OCI-LY7 (cell line): ENCODE data around the gene RIMS3. TPM values are rescaled to one million over a fixed set of nuclear protein-coding genes. Genes with fewer than 3 reads are reported as not detected.

ENCODE experiments used
- BruUV-seq: library from RNA; stranded (reverse); fragments of 400-500 nt; replicated peaks from 2 replicates; lab custom pipeline; 2021; lab: Mats Ljungman, UMichigan
- CTCF ChIA-PET: fragments of 300-600 bp; sonication (Branson Sonifier 250); formaldehyde crosslinking; loops from one replicate; lab custom pipeline; 2022; ENCODE audit warnings: antibody characterized with exemption; ENCODE audit not compliant: unreplicated experiment; lab: Charles Lee
- POLR2A ChIA-PET: fragments of 300-600 bp; sonication (Branson Sonifier 250); formaldehyde crosslinking; loops from one replicate; lab custom pipeline; 2022; ENCODE audit warnings: antibody characterized with exemption; lab: Charles Lee
- DNase-seq: peaks from one replicate; pipeline ENCODE4 v3.0.0-alpha.2; 2015; ENCODE audit warnings: low spot score
- H2AFZ ChIP-seq: fragments of 200-600 bp; sonication (generic), shearing (Covaris generic); 2 replicates; pipeline ENCODE4 v1.6.1; 2014; ENCODE audit warnings: mild to moderate bottlenecking, antibody characterized with exemption, low read length, moderate library complexity
- H3K27ac ChIP-seq: fragments of 200-600 bp; sonication (generic); 2 replicates; pipeline ENCODE4 v1.5.1; 2014; ENCODE audit warnings: mixed run types, low read depth, mild to moderate bottlenecking, moderate library complexity, low read length, inconsistent platforms; ENCODE audit not compliant: poor library complexity, severe bottlenecking
- H3K36me3 ChIP-seq: fragments of 200-600 bp; sonication (generic); 2 replicates; pipeline ENCODE4 v1.6.1; 2014; ENCODE audit warnings: mild to moderate bottlenecking, antibody characterized with exemption, low read length, moderate library complexity, mixed read lengths; ENCODE audit not compliant: insufficient read depth
- H3K4me1 ChIP-seq: fragments of 200-600 bp; sonication (generic); 2 replicates; pipeline ENCODE4 v1.5.1; 2014; ENCODE audit warnings: mild to moderate bottlenecking, low read length; ENCODE audit not compliant: insufficient read depth, poor library complexity, severe bottlenecking
- H3K4me2 ChIP-seq: fragments of 200-600 bp; sonication (generic); 2 replicates; pipeline ENCODE4 v1.6.1; 2014; ENCODE audit warnings: mild to moderate bottlenecking, low read length
- H3K4me3 ChIP-seq: fragments of 200-600 bp; sonication (generic); 2 replicates; pipeline ENCODE4 v1.5.1; 2014; ENCODE audit warnings: mild to moderate bottlenecking, low read depth, low read length; ENCODE audit not compliant: poor library complexity, severe bottlenecking
- H3K79me2 ChIP-seq: fragments of 200-600 bp; sonication (generic); 2 replicates; pipeline ENCODE4 v1.6.1; 2016; ENCODE audit warnings: low read depth, mild to moderate bottlenecking, low read length, moderate library complexity, mixed read lengths; ENCODE audit not compliant: insufficient read depth
- H3K9me2 ChIP-seq: fragments of 200-600 bp; sonication (generic); 2 replicates; pipeline ENCODE4 v1.6.1; 2016; ENCODE audit warnings: mild to moderate bottlenecking, low read length, mixed read lengths; ENCODE audit not compliant: insufficient read depth
- H3K9me3 ChIP-seq: fragments of 200-600 bp; sonication (generic); 2 replicates; pipeline ENCODE4 v1.6.1; 2014; ENCODE audit warnings: mild to moderate bottlenecking, mixed run types, low read length, mixed read lengths
- H4K20me1 ChIP-seq: fragments of 200-600 bp; sonication (generic); 2 replicates; pipeline ENCODE4 v1.6.1; 2014; ENCODE audit warnings: mild to moderate bottlenecking, antibody characterized with exemption, low read length, moderate library complexity, mixed read lengths; ENCODE audit not compliant: insufficient read depth
- EZH2phosphoT487 ChIP-seq: fragments of 200-600 bp; sonication (generic); IDR thresholded peaks from 2 replicates; pipeline ENCODE4 v1.6.1; 2018; ENCODE audit warnings: low read depth, borderline replicate concordance, mild to moderate bottlenecking, mixed run types, antibody characterized with exemption, low read length, moderate library complexity, mixed read lengths
- intact Hi-C: fragments of 100-400 bp; cut with micrococcal nuclease; formaldehyde crosslinking; loops from one replicate; pipeline ENCODE4 v1.10.0; 2022; ENCODE audit not compliant: unreplicated experiment
- total RNA-seq, 2 experiments: library from RNA; depleted of rRNA in 1 of 2; stranded (reverse); fragments of >200 nt in 1 of 2; shearing (Covaris generic) in 1 of 2; gene quantifications; 2 replicates each; pipeline ENCODE4 v1.2.3, GENCODE V29; 2014 to 2022
- TF ChIP-seq, protein P1 (sequence below): fragments of 200-600 bp; sonication (generic); conservative IDR thresholded peaks from 2 replicates; pipeline ENCODE4 v1.5.1; 2014; ENCODE audit warnings: mild to moderate bottlenecking, antibody characterized with exemption, low read length, moderate library complexity, mixed read lengths

The RIMS3 gene
- total RNA-seq, 2 experiments from 2014 or later: 80.3 to 89.3 TPM

DNA sequence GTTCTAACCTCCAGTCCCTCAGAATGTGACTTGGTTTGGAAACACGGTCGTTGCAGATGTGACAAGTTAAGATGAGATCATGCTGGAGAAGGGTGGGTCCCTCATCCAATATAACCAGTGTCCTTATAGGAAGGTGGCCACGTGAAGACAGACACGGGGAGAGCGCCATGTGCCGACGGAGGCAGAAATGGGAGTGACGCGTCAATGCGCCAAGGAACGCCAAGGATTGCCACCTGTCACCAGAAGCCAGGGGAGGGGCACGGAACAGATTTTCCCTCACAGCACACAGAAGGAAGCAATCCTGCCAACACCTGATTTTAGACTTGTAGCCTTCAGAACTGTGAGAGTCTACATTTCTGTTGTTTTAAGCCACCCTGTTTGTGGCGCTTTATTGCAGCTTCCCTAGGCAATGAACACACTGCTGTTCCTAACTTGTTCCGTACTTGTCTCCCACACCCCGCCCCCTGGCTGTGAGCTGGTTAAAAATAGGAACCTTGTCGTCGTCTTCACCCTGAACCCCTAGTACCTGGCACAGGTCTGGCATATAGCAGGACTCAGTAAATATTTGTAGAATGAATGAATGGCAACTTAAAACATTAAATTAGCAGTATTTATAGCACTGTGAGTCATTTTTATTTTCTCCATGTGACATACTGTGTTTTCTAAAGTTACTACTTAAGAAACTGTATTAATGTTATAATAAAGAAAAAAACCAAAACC, 14.2 kb downstream of the RIMS3 start:
- no peak overlapping the region for H3K27ac ChIP-seq
- H3K4me3 ChIP-seq: no peak overlapping the region
- DNase-seq: no peak
- TF ChIP-seq, protein P1, sequence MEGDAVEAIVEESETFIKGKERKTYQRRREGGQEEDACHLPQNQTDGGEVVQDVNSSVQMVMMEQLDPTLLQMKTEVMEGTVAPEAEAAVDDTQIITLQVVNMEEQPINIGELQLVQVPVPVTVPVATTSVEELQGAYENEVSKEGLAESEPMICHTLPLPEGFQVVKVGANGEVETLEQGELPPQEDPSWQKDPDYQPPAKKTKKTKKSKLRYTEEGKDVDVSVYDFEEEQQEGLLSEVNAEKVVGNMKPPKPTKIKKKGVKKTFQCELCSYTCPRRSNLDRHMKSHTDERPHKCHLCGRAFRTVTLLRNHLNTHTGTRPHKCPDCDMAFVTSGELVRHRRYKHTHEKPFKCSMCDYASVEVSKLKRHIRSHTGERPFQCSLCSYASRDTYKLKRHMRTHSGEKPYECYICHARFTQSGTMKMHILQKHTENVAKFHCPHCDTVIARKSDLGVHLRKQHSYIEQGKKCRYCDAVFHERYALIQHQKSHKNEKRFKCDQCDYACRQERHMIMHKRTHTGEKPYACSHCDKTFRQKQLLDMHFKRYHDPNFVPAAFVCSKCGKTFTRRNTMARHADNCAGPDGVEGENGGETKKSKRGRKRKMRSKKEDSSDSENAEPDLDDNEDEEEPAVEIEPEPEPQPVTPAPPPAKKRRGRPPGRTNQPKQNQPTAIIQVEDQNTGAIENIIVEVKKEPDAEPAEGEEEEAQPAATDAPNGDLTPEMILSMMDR: no peak
- no peak for TF ChIP-seq EZH2phosphoT487
- H3K9me2 ChIP-seq: no peaks in the 10 kb centered on the region
- no peak overlapping the region for H2AFZ ChIP-seq
- intact Hi-C loops: no loop called here
- H3K9me3 ChIP-seq: no peaks in the 10 kb centered on the region
- no peaks in the 10 kb centered on the region for H3K36me3 ChIP-seq
- H3K4me1 ChIP-seq: no peaks in the 10 kb centered on the region
- H3K4me2 ChIP-seq: no peak overlapping the region
- H3K79me2 ChIP-seq: no peaks in the 10 kb centered on the region
- H4K20me1 ChIP-seq: peaks cover 4% of the 10 kb centered on the region; the same call in 1 of the 2 replicates
- POLR2A ChIA-PET: no interaction called here
- CTCF ChIA-PET: no interaction called here
- BruUV-seq: no TSS peak

DNA sequence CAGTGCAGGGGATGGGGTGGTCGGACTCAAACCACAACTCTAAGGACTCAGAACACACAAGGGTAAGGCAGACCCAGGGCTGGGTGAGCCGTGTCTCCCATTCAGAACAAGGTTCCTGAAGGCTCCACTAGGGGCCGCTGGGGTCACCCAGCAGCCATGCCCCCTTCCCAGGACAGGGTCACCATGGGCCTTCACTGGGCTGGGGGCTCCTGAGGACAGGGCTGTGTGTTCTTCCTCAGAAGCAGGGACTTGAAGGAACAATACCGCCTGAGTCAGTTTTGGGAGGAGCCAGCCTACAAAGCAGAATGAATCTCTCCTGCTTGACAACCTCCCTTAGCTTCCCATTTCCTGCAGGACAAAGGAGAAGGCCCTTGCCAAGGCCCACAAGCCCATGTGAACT, 15.4 kb downstream of the RIMS3 start:
- Histone ChIP-seq H3K9me2 (no peaks in the 10 kb centered on the region), H3K4me1 (no peaks in the 10 kb centered on the region), H3K4me2 (no peak overlapping the region), H3K27ac (no peak overlapping the region), H3K79me2 (no peaks in the 10 kb centered on the region), H3K36me3 (peaks cover 4% of the 10 kb centered on the region; the same call in 1 of the 2 replicates), H4K20me1 (peaks cover 4% of the 10 kb centered on the region; the same call in 1 of the 2 replicates), H2AFZ (no peak overlapping the region), H3K9me3 (no peaks in the 10 kb centered on the region), H3K4me3 (no peak overlapping the region)
- ChIA-PET CTCF (interaction anchor here (0.7 kb wide), 1 partner anchor 696 kb away, joined by 4 read pairs; no protein-coding TSS in a partner anchor), POLR2A (interaction anchor here (1.0 kb wide), 1 partner anchor 307 kb away, joined by 4 read pairs; no protein-coding TSS in a partner anchor)
- TF ChIP-seq EZH2phosphoT487: no peak
- TF ChIP-seq, protein P1: peak; percentile 75
- intact Hi-C loops: no loop called here
- BruUV-seq: no TSS peak
- peak; percentile 43 for DNase-seq

DNA sequence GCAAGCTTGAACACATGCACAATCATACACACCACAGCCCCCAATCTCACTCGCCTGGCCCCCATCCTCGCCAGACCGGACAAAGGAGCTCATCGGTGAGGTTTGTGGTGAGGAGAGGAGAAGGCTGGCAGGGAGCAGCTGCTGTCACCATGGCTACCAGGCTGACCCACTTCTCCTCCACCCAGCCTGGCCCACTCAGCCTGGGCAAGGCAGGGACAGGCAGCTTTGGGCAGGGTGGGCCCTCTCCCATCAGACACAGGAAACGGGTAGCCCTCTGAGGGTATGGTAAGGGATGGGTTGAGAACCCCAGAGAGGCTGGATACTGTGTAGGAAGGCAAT, 15.9 kb downstream of the RIMS3 start:
- CTCF ChIA-PET: no interaction called here
- Histone ChIP-seq H4K20me1 (peaks cover 4% of the 10 kb centered on the region; the same call in 1 of the 2 replicates), H3K36me3 (peaks cover 9% of the 10 kb centered on the region), H3K9me2 (no peaks in the 10 kb centered on the region), H2AFZ (no peak overlapping the region), H3K4me1 (no peaks in the 10 kb centered on the region), H3K4me3 (no peak overlapping the region), H3K79me2 (no peaks in the 10 kb centered on the region), H3K4me2 (no peak overlapping the region), H3K27ac (no peak overlapping the region), H3K9me3 (no peaks in the 10 kb centered on the region)
- no peak for DNase-seq
- BruUV-seq: no TSS peak
- TF ChIP-seq EZH2phosphoT487: no peak
- TF ChIP-seq, protein P1: no peak
- intact Hi-C loops: no loop called here
- POLR2A ChIA-PET: interaction anchor here (1.0 kb wide), 1 partner anchor 307 kb away, joined by 4 read pairs; no protein-coding TSS in a partner anchor
